Progenitor cell of endocrine pancreas (in vitro differentiated cells): ENCODE measurements around the gene HEMGN. TPM values are rescaled to one million over a fixed set of nuclear protein-coding genes. Genes with fewer than 3 reads are reported as not detected.

ENCODE experiments used
- DNase-seq: peaks from one replicate; pipeline ENCODE4 v3.0.0; 2021; ENCODE audit warnings: low spot score; ENCODE audit not compliant: unreplicated experiment
- H3K27ac Mint-ChIP-seq: 2 replicates; pipeline ENCODE4 v1.8.0; 2021; ENCODE audit warnings: mild to moderate bottlenecking, moderate library complexity, mixed read lengths
- H3K27me3 Mint-ChIP-seq: 2 replicates; pipeline ENCODE4 v1.8.0; 2021; ENCODE audit warnings: mixed read lengths
- H3K36me3 Mint-ChIP-seq: 2 replicates; pipeline ENCODE4 v1.8.0; 2022; ENCODE audit warnings: mixed read lengths; ENCODE audit not compliant: insufficient read depth
- H3K4me1 Mint-ChIP-seq: 2 replicates; pipeline ENCODE4 v1.8.0; 2021; ENCODE audit warnings: low read depth, mixed read lengths
- H3K4me3 Mint-ChIP-seq: 2 replicates; pipeline ENCODE4 v1.8.0; 2021; ENCODE audit warnings: low read depth, mild to moderate bottlenecking, moderate library complexity, mixed read lengths
- H3K9me3 Mint-ChIP-seq: 2 replicates; pipeline ENCODE4 v1.8.0; 2021; ENCODE audit warnings: low read depth, mixed read lengths
- CTCF ChIP-seq: fragments of 200-600 bp; sonication (generic); IDR thresholded peaks from one replicate; pipeline ENCODE4 v1.5.0; 2021; ENCODE audit warnings: antibody characterized with exemption, mild to moderate bottlenecking; ENCODE audit not compliant: unreplicated experiment
- total RNA-seq: library from RNA; stranded (reverse); gene quantifications from 2 replicates; pipeline ENCODE4 v1.2.1, GENCODE V29; 2021

Gene HEMGN
- total RNA-seq, 1 donor from 2014 or later: not detected

GRCh38 chr9:97970165-97970564 lies 32.2 kb upstream of the HEMGN start:
- H3K36me3 Mint-ChIP-seq: no peaks in the 10 kb centered on the region
- TF ChIP-seq CTCF: no peak
- peaks cover 29% of the 10 kb centered on the region for H3K27me3 Mint-ChIP-seq

GRCh38 chr9:97969014-97969413 lies 31.0 kb upstream of the HEMGN start:
- Mint-ChIP-seq H3K27me3 (peaks cover 31% of the 10 kb centered on the region), H3K9me3 (no peaks in the 10 kb centered on the region), H3K4me3 (no peak overlapping the region), H3K36me3 (no peaks in the 10 kb centered on the region), H3K27ac (no peak overlapping the region), H3K4me1 (no peaks in the 10 kb centered on the region)
- TF ChIP-seq CTCF: no peak
- no peak for DNase-seq

More at GRCh38 chr9:97970165-97970564, 32.2 kb upstream of the HEMGN start:
- DNase-seq: no peak
- H3K4me1 Mint-ChIP-seq: no peaks in the 10 kb centered on the region
- H3K4me3 Mint-ChIP-seq: no peak overlapping the region
- peaks cover 1% of the 10 kb centered on the region for H3K9me3 Mint-ChIP-seq
- no peak overlapping the region for H3K27ac Mint-ChIP-seq

GRCh38 chr9:97966493-97966892 lies 28.5 kb upstream of the HEMGN start:
- no peak overlapping the region for H3K4me3 Mint-ChIP-seq
- H3K27ac Mint-ChIP-seq: no peak overlapping the region
- no peaks in the 10 kb centered on the region for H3K36me3 Mint-ChIP-seq
- H3K27me3 Mint-ChIP-seq: peaks cover 17% of the 10 kb centered on the region
- DNase-seq: no peak
- H3K4me1 Mint-ChIP-seq: peaks cover 1% of the 10 kb centered on the region
- no peak for TF ChIP-seq CTCF
- no peaks in the 10 kb centered on the region for H3K9me3 Mint-ChIP-seq

- H3K4me3 Mint-ChIP-seq: no peak overlapping the region
- H3K27me3 Mint-ChIP-seq: peaks cover 12% of the 10 kb centered on the region
- DNase-seq: no peak
- H3K36me3 Mint-ChIP-seq: no peaks in the 10 kb centered on the region
- no peak for TF ChIP-seq CTCF
- peaks cover 1% of the 10 kb centered on the region for H3K4me1 Mint-ChIP-seq
- H3K9me3 Mint-ChIP-seq: no peaks in the 10 kb centered on the region
- no peak overlapping the region for H3K27ac Mint-ChIP-seq
Measured at GRCh38 chr9:97964901-97965300, 26.9 kb upstream of the HEMGN start.

GRCh38 chr9:97963232-97963631 lies 25.3 kb upstream of the HEMGN start:
- no peaks in the 10 kb centered on the region for H3K36me3 Mint-ChIP-seq
- H3K27me3 Mint-ChIP-seq: peaks cover 17% of the 10 kb centered on the region
- no peak for TF ChIP-seq CTCF

More at GRCh38 chr9:97963232-97963631, 25.3 kb upstream of the HEMGN start:
- H3K27ac Mint-ChIP-seq: no peak overlapping the region
- no peak overlapping the region for H3K4me3 Mint-ChIP-seq
- DNase-seq: no peak
- H3K4me1 Mint-ChIP-seq: peaks cover 1% of the 10 kb centered on the region
- no peaks in the 10 kb centered on the region for H3K9me3 Mint-ChIP-seq
